Measurements from ENCODE around the gene OR8G1.
"Not testable (repeated sequence)": the region's sequence is repeated elsewhere in the genome, so short reads cannot be mapped to it uniquely, and the experiment has no call there.

GRCh38 chr11:124249869-124250268 lies 9.0 kb downstream of the OR8G1 start:
- not testable (repeated sequence) for TF ChIP-seq CTCF, POLR2A (IDR thresholded peaks at IDR 0.05)

All from heart left ventricle (tissue), 13 donors.